H1 (cell line): ENCODE measurements around the gene YIPF2. TPM values are rescaled to one million over a fixed set of nuclear protein-coding genes. Genes with fewer than 3 reads are reported as not detected.

Experiments used
- CTCF ChIA-PET: fragments of 300-600 bp; sonication (Branson Sonifier 250); formaldehyde crosslinking; loops from one replicate; lab custom pipeline; 2021; ENCODE audit not compliant: partially characterized antibody; lab: Charles Lee
- POLR2A ChIA-PET: fragments of 300-600 bp; sonication (Branson Sonifier 250); formaldehyde crosslinking; loops from one replicate; lab custom pipeline; 2021; ENCODE audit warnings: inconsistent platforms; ENCODE audit not compliant: partially characterized antibody; lab: Charles Lee
- DNase-seq, 2 experiments: peaks; one replicate each; pipeline versions ENCODE4 v3.0.0 to v3.0.0-alpha.2; 2010 to 2022; ENCODE audit warnings: low spot score in 2 of 2, low read depth in 1 of 2, mixed read lengths in 1 of 2
- FAIRE-seq: peaks from 2 replicates; lab custom pipeline; 2011; peaks lifted over from hg19 to GRCh38; lab: Jason Lieb, UNC
- H2AFZ ChIP-seq: 2 replicates; pipeline ENCODE4 v1.8.1; 2012; ENCODE audit warnings: low read length, inconsistent platforms
- H2AK5ac ChIP-seq: 2 replicates; pipeline ENCODE4 v1.6.1; 2013; ENCODE audit warnings: low read depth, low read length
- H2BK120ac ChIP-seq: replicated peaks from 2 replicates; pipeline ENCODE3; 2013; ENCODE audit warnings: low read depth, low read length, inconsistent platforms
- H2BK12ac ChIP-seq: 2 replicates; pipeline ENCODE4 v1.6.1; 2013; ENCODE audit warnings: low read depth, low read length
- H2BK15ac ChIP-seq: 2 replicates; pipeline ENCODE4 v1.6.1; 2013; ENCODE audit warnings: low read length
- H2BK20ac ChIP-seq: 2 replicates; pipeline ENCODE4 v1.6.1; 2013; ENCODE audit warnings: low read length
- H2BK5ac ChIP-seq: 2 replicates; pipeline ENCODE4 v1.6.1; 2013; ENCODE audit warnings: low read depth, low read length
- H3K14ac ChIP-seq: 2 replicates; pipeline ENCODE4 v1.6.1; 2013; ENCODE audit warnings: inconsistent platforms; ENCODE audit not compliant: insufficient read length
- H3K18ac ChIP-seq: 2 replicates; pipeline ENCODE4 v1.6.1; 2013; ENCODE audit warnings: low read length; ENCODE audit errors: extremely low read depth
- H3K23ac ChIP-seq: 2 replicates; pipeline ENCODE4 v1.6.1; 2013; ENCODE audit warnings: inconsistent platforms; ENCODE audit not compliant: insufficient read length
- H3K23me2 ChIP-seq: 2 replicates; pipeline ENCODE4 v1.6.1; 2013; ENCODE audit warnings: low read depth, low read length
- H3K27ac ChIP-seq: 2 replicates; pipeline ENCODE4 v1.6.1; 2011; ENCODE audit warnings: low read depth, low read length, inconsistent platforms
- H3K27me3 ChIP-seq, 4 experiments: replicated peaks in 1 of 4; 1 replicate in 1 of 4; 2 replicates in 3 of 4; pipeline versions ENCODE4 v1.6.1 to v1.8.1; 2011 to 2013; ENCODE audit warnings: low read length in 3 of 4, mild to moderate bottlenecking in 3 of 4, inconsistent platforms in 2 of 4, mixed read lengths in 2 of 4, moderate library complexity in 1 of 4; ENCODE audit not compliant: control insufficient read depth in 3 of 4, insufficient read depth in 3 of 4; ENCODE audit errors: extremely low read depth in 1 of 4
- H3K36me3 ChIP-seq, 4 experiments: 2 replicates each; pipeline versions ENCODE4 v1.6.1 to v1.8.1; 2011 to 2013; ENCODE audit warnings: mild to moderate bottlenecking in 4 of 4, low read length in 3 of 4, moderate library complexity in 2 of 4, control low read depth in 1 of 4, inconsistent platforms in 1 of 4; ENCODE audit not compliant: insufficient read depth in 4 of 4, control insufficient read depth in 2 of 4
- H3K4ac ChIP-seq: replicated peaks from 2 replicates; pipeline ENCODE3; 2013; ENCODE audit warnings: low read length, low read depth, mixed read lengths, inconsistent platforms; ENCODE audit not compliant: insufficient read length
- H3K4me1 ChIP-seq, 4 experiments: replicated peaks in 1 of 4; 1 replicate in 1 of 4; 2 replicates in 3 of 4; pipeline versions ENCODE4 v1.6.1 to v1.8.1; 2011 to 2013; ENCODE audit warnings: low read length in 3 of 4, inconsistent platforms in 2 of 4, mixed read lengths in 1 of 4; ENCODE audit not compliant: insufficient read depth in 4 of 4, control insufficient read depth in 3 of 4
- H3K4me2 ChIP-seq, 2 experiments: 2 replicates each; pipeline versions ENCODE4 v1.6.1 to v1.8.1; 2011 to 2013; ENCODE audit warnings: low read depth in 2 of 2, low read length in 2 of 2, control low read depth in 1 of 2, inconsistent platforms in 1 of 2, mild to moderate bottlenecking in 1 of 2; ENCODE audit not compliant: insufficient read depth in 1 of 2
- H3K4me3 ChIP-seq, 4 experiments: fragments of 200-600, 300-600 bp in 1 of 4; sonication (generic), shearing (Covaris generic), sonication (Bioruptor Twin) in 1 of 4; 2 replicates each; pipeline versions ENCODE4 v1.5.1 to v1.8.1; 2011 to 2016; ENCODE audit warnings: low read length in 4 of 4, low read depth in 3 of 4, control low read depth in 2 of 4, inconsistent platforms in 2 of 4, mild to moderate bottlenecking in 2 of 4, mixed read lengths in 1 of 4, moderate library complexity in 1 of 4; ENCODE audit not compliant: insufficient read depth in 2 of 4; ENCODE audit errors: extremely low read depth in 1 of 4
- H3K56ac ChIP-seq: replicated peaks from 2 replicates; pipeline ENCODE3; 2013; ENCODE audit warnings: low read depth, mild to moderate bottlenecking, mixed read lengths, low read length, inconsistent platforms; ENCODE audit not compliant: insufficient read length
- H3K79me1 ChIP-seq: 2 replicates; pipeline ENCODE4 v1.6.1; 2013; ENCODE audit warnings: low read depth, low read length, control low read depth
- H3K79me2 ChIP-seq, 2 experiments: 2 replicates each; pipeline versions ENCODE4 v1.6.1 to v1.8.1; 2012 to 2013; ENCODE audit warnings: low read length in 2 of 2, mild to moderate bottlenecking in 2 of 2, inconsistent platforms in 1 of 2; ENCODE audit not compliant: insufficient read depth in 2 of 2, control insufficient read depth in 1 of 2
- H3K9ac ChIP-seq, 4 experiments: replicated peaks in 1 of 4; 1 replicate in 1 of 4; 2 replicates in 3 of 4; pipeline versions ENCODE4 v1.6.1 to v1.8.1; 2011 to 2013; ENCODE audit warnings: low read depth in 3 of 4, low read length in 3 of 4, control low read depth in 2 of 4, mild to moderate bottlenecking in 2 of 4, moderate library complexity in 2 of 4, inconsistent platforms in 1 of 4; ENCODE audit errors: extremely low read depth in 1 of 4
- H3K9me3 ChIP-seq, 2 experiments: 2 replicates each; pipeline versions ENCODE4 v1.6.1 to v1.8.1; 2012 to 2013; ENCODE audit warnings: mild to moderate bottlenecking in 2 of 2, moderate library complexity in 2 of 2, control low read depth in 1 of 2, inconsistent platforms in 1 of 2, low read depth in 1 of 2, low read length in 1 of 2, mixed read lengths in 1 of 2; ENCODE audit not compliant: insufficient read depth in 2 of 2
- H4K20me1 ChIP-seq, 2 experiments: replicated peaks in 1 of 2; 2 replicates each; pipeline versions ENCODE3 to v1.8.1; 2011 to 2013; ENCODE audit warnings: inconsistent platforms in 2 of 2, low read length in 2 of 2, mild to moderate bottlenecking in 1 of 2; ENCODE audit not compliant: insufficient read depth in 2 of 2, control insufficient read depth in 1 of 2
- H4K5ac ChIP-seq: 2 replicates; pipeline ENCODE4 v1.6.1; 2013; ENCODE audit warnings: low read length, low read depth, mixed read lengths, inconsistent platforms; ENCODE audit not compliant: insufficient read length
- H4K8ac ChIP-seq: 2 replicates; pipeline ENCODE4 v1.8.0; 2013; ENCODE audit warnings: mild to moderate bottlenecking, moderate library complexity, low read length, inconsistent platforms; ENCODE audit not compliant: insufficient read depth; ENCODE audit errors: extremely low read depth
- H4K91ac ChIP-seq: replicated peaks from 2 replicates; pipeline ENCODE3; 2013; ENCODE audit warnings: low read length, mixed read lengths, inconsistent platforms; ENCODE audit not compliant: insufficient read length
- NRF1 ChIP-seq: IDR thresholded peaks from 2 replicates; pipeline ENCODE4 v1.6.1; 2011; ENCODE audit warnings: mild to moderate bottlenecking, low read depth, low read length, improper control_type of control experiment
- WGBS, 2 experiments: shearing (Covaris generic) in 1 of 2; methylation state at CpG; one replicate each; pipeline versions ENCODE4 v1.1.6 to v1.1.7; 2013 to 2015; ENCODE audit warnings: low lambda C conversion rate in 2 of 2, mixed read lengths in 2 of 2, inconsistent platforms in 1 of 2, low coverage in 1 of 2, missing lambda C conversion rate in 1 of 2; ENCODE audit not compliant: insufficient replicate concordance in 2 of 2, insufficient coverage in 1 of 2, insufficient read length in 1 of 2; ENCODE audit errors: extremely low coverage in 1 of 2, missing lambda C conversion rate in 1 of 2; 5-methylcytosine and 5-hydroxymethylcytosine counted together
- polyA plus RNA-seq, 7 experiments: library from polyadenylated mRNA; depleted of rRNA in 3 of 7; stranded (reverse) in 5 of 7; unstranded in 2 of 7; fragments of >200 nt in 5 of 7; fragments of 200-250 nt in 2 of 7; gene quantifications; 1 replicate in 5 of 7; 2 replicates in 1 of 7; 4 replicates in 1 of 7; pipeline versions ENCODE4 v1.2.1 to v1.2.3, GENCODE V29; 2011 to 2013; ENCODE audit warnings: missing spikeins in 2 of 7, mixed read lengths in 2 of 7
- total RNA-seq: library from RNA; stranded (reverse); fragmentation: NEBNext Ultra II Directional; extraction: Animal tissue kit (Norgen Biotek cat#: 25700); gene quantifications from 2 replicates; pipeline ENCODE4 v1.2.1, GENCODE V29; 2021

The YIPF2 gene
- total and polyA plus RNA-seq, 2 of the 8 experiments (the other 6 are each of a cell fraction or from before 2014, with no cell fraction given): 48.3 to 112 TPM

GRCh38 chr19:10919352-10920287 is 8.8 kb downstream of the YIPF2 start:
- no peak overlapping the region for H3K9ac ChIP-seq
- no peak overlapping the region for H2BK120ac ChIP-seq
- H2AK5ac ChIP-seq: no peak overlapping the region
- no peak overlapping the region for H3K4me2 ChIP-seq
- no peak overlapping the region for H2BK5ac ChIP-seq
- no peak for TF ChIP-seq NRF1
- TF ChIP-seq, all 59 proteins: peak for 0
- H3K56ac ChIP-seq: no peak overlapping the region
- no peak overlapping the region for H3K4me3 ChIP-seq
- no peak overlapping the region for H3K23ac ChIP-seq
- no peaks in the 10 kb centered on the region for H3K4me1 ChIP-seq
- FAIRE-seq: no peak
- peaks cover 3 to 14% of the 10 kb centered on the region in 2 experiments for H4K20me1 ChIP-seq
- no peak overlapping the region for H3K4ac ChIP-seq
- H4K5ac ChIP-seq: no peak overlapping the region
- no peaks in the 10 kb centered on the region for H3K79me2 ChIP-seq
- no peaks in the 10 kb centered on the region for H3K23me2 ChIP-seq
- H2BK15ac ChIP-seq: no peak overlapping the region
- no peak overlapping the region for H3K14ac ChIP-seq
- no peaks in the 10 kb centered on the region for H3K9me3 ChIP-seq
- H4K91ac ChIP-seq: no peak overlapping the region
- no peak overlapping the region for H3K18ac ChIP-seq
- ChIA-PET POLR2A (interaction anchor here (1.0 kb wide), 2 partner anchors 10 to 22 kb away, joined by 3 read pairs; no protein-coding TSS in a partner anchor), CTCF (interaction anchor here (1.0 to 2.1 kb wide), 3 partner anchors 10 to 24 kb away, joined by 5 to 8 read pairs (median 5); no protein-coding TSS in a partner anchor)
- no peak overlapping the region for H2AFZ ChIP-seq
- H2BK12ac ChIP-seq: no peak overlapping the region
- H3K79me1 ChIP-seq: peaks cover 2% of the 10 kb centered on the region; the same call in 1 of the 2 replicates
- peaks cover 5 to 51% (median 28%) of the 10 kb centered on the region in 4 experiments; a peak in 7 of 8 replicates for H3K36me3 ChIP-seq
- peak overlapping the region; percentile 51 for H4K8ac ChIP-seq
- WGBS, 2 experiments: 93% methylated on average over 23 of the region's 26 CpGs; no CpG with 5 or more reads in 1 of the 2 experiments
- H2BK20ac ChIP-seq: no peak overlapping the region
- no peak overlapping the region for H3K27ac ChIP-seq
- DNase-seq: no peak
- no peaks in the 10 kb centered on the region for H3K27me3 ChIP-seq
